ENCODE measurements around the gene IL16. TPM values are rescaled to one million over a fixed set of nuclear protein-coding genes. Genes with fewer than 3 reads are reported as not detected.

The IL16 gene
- total RNA-seq, 2 experiments from 2014 or later: 76.0 to 81.3 TPM

DNA sequence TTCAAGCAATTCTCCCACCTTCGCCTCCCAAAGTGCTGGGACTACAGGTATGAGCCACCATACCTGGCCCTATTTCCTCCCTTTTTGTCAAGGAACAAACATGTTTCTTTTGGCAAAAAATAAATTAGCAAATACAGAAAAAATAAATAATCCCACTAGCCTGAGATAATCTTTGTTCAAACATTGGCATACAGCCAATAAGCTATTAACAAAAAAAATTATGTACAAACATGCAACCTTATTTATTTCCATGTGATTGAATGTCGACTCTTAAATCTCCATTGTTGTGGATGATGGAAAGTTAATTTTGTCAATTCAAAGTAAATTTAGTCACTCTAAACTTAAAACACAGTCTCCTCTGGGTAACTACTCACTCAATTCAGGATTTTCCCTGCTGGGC is 18.3 kb upstream of the IL16 start:
- no peaks in the 10 kb centered on the region for H3K9me3 ChIP-seq (ENCODE audit: low read length)
- TF ChIP-seq, protein P1, sequence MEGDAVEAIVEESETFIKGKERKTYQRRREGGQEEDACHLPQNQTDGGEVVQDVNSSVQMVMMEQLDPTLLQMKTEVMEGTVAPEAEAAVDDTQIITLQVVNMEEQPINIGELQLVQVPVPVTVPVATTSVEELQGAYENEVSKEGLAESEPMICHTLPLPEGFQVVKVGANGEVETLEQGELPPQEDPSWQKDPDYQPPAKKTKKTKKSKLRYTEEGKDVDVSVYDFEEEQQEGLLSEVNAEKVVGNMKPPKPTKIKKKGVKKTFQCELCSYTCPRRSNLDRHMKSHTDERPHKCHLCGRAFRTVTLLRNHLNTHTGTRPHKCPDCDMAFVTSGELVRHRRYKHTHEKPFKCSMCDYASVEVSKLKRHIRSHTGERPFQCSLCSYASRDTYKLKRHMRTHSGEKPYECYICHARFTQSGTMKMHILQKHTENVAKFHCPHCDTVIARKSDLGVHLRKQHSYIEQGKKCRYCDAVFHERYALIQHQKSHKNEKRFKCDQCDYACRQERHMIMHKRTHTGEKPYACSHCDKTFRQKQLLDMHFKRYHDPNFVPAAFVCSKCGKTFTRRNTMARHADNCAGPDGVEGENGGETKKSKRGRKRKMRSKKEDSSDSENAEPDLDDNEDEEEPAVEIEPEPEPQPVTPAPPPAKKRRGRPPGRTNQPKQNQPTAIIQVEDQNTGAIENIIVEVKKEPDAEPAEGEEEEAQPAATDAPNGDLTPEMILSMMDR (conservative IDR thresholded peaks at IDR 0.05; ENCODE audit: low read length): no peak
- no peak for TF ChIP-seq EZH2phosphoT487 (IDR thresholded peaks at IDR 0.05; ENCODE audit: borderline replicate concordance, low read depth, low read length)
- POLR2A ChIA-PET: no interaction called here
- no peak overlapping the region for H3K4me2 ChIP-seq (ENCODE audit: low read length)
- DNase-seq (ENCODE audit: low spot score): no peak
- no peak overlapping the region for H3K27ac ChIP-seq (ENCODE audit: low read depth, low read length, poor library complexity, severe bottlenecking)
- H3K9me2 ChIP-seq (ENCODE audit: insufficient read depth, low read length): no peaks in the 10 kb centered on the region
- no peaks in the 10 kb centered on the region for H4K20me1 ChIP-seq (ENCODE audit: insufficient read depth, low read length)
- H3K36me3 ChIP-seq (ENCODE audit: insufficient read depth, low read length): no peaks in the 10 kb centered on the region
- CTCF ChIA-PET (ENCODE audit: unreplicated experiment): no interaction called here
- no TSS peak for BruUV-seq (replicated peaks)
- H2AFZ ChIP-seq (ENCODE audit: low read length): no peak overlapping the region
- H3K4me1 ChIP-seq (ENCODE audit: insufficient read depth, low read length, poor library complexity, severe bottlenecking): no peaks in the 10 kb centered on the region
- H3K4me3 ChIP-seq (ENCODE audit: low read depth, low read length, poor library complexity, severe bottlenecking): no peak overlapping the region
- intact Hi-C loops (cut with micrococcal nuclease; ENCODE audit: unreplicated experiment): no loop called here
- no peaks in the 10 kb centered on the region for H3K79me2 ChIP-seq (ENCODE audit: insufficient read depth, low read depth, low read length)

DNA sequence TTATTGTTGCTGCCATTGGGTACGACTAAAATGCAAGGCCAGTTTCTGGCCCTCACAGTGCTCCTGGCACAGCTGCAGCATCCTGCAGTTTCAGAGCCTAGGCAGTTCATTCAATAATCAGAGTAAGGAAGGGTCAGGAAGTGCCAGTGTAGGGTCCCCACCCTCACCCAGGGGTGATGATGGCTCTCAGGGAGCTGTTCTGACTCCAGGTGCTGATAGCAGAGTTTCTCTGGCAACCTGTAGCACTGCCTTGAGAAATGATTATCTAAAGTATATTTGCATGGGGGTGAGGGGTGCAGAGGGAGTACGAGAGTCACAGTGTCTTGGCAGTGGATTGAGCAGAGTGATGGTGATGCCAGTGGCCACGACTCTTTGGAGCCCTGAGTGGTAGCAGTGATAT is 15.5 kb upstream of the IL16 start:
- ChIA-PET POLR2A (no interaction called here), CTCF (ENCODE audit: unreplicated experiment) (no interaction called here)
- TF ChIP-seq, protein P1 (conservative IDR thresholded peaks at IDR 0.05; ENCODE audit: low read length): no peak
- TF ChIP-seq EZH2phosphoT487 (IDR thresholded peaks at IDR 0.05; ENCODE audit: borderline replicate concordance, low read depth, low read length): no peak
- H3K4me3 ChIP-seq (ENCODE audit: low read depth, low read length, poor library complexity, severe bottlenecking): no peak overlapping the region
- DNase-seq (ENCODE audit: low spot score): no peak
- H4K20me1 ChIP-seq (ENCODE audit: insufficient read depth, low read length): no peaks in the 10 kb centered on the region
- no peak overlapping the region for H2AFZ ChIP-seq (ENCODE audit: low read length)
- H3K9me2 ChIP-seq (ENCODE audit: insufficient read depth, low read length): no peaks in the 10 kb centered on the region
- no peaks in the 10 kb centered on the region for H3K79me2 ChIP-seq (ENCODE audit: insufficient read depth, low read depth, low read length)
- H3K4me1 ChIP-seq (ENCODE audit: insufficient read depth, low read length, poor library complexity, severe bottlenecking): no peaks in the 10 kb centered on the region
- BruUV-seq (replicated peaks): no TSS peak
- H3K27ac ChIP-seq (ENCODE audit: low read depth, low read length, poor library complexity, severe bottlenecking): no peak overlapping the region
- intact Hi-C loops (cut with micrococcal nuclease; ENCODE audit: unreplicated experiment): no loop called here
- no peaks in the 10 kb centered on the region for H3K9me3 ChIP-seq (ENCODE audit: low read length)
- no peaks in the 10 kb centered on the region for H3K36me3 ChIP-seq (ENCODE audit: insufficient read depth, low read length)
- no peak overlapping the region for H3K4me2 ChIP-seq (ENCODE audit: low read length)

DNA sequence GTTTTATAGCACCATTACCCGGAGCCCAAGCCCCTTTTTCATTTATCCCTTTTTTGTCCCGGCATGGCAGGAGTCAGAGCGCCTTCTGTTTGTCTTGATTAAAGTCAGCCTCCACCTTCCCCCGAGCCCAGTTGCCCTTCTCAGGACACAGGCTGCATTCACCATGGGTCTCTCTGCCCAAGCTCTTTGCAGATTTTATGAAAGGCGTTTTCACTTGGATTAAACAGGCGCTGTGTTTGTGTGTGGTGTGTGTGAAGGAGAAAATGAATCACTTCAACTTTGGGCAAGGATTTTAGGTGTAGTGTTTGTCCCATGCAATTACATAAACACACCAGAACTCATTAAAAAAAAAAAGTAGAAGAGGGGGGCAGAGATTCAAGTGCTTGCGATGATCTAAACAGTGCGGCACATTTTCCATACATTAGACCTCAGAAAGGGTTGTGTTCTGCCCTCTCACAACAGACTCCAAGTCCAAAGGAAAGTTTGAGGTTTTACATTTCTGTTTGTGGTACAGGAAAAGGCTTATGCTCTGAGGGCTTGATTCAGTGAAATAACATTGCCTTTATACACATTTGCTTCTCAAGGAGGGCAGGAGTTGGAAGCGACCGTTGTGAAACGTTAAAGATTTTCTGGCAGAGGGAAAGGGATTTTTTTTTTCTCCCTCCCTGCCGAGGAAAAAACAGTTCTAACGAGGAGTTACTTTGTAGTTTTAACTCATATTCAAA is 14.5 kb upstream of the IL16 start:
- POLR2A ChIA-PET: no interaction called here
- Histone ChIP-seq H3K9me2 (ENCODE audit: insufficient read depth, low read length) (no peaks in the 10 kb centered on the region), H3K4me3 (ENCODE audit: low read depth, low read length, poor library complexity, severe bottlenecking) (no peak overlapping the region), H3K9me3 (ENCODE audit: low read length) (no peaks in the 10 kb centered on the region), H3K4me2 (ENCODE audit: low read length) (no peak overlapping the region), H4K20me1 (ENCODE audit: insufficient read depth, low read length) (no peaks in the 10 kb centered on the region), H3K4me1 (ENCODE audit: insufficient read depth, low read length, poor library complexity, severe bottlenecking) (no peaks in the 10 kb centered on the region), H3K36me3 (ENCODE audit: insufficient read depth, low read length) (no peaks in the 10 kb centered on the region), H3K27ac (ENCODE audit: low read depth, low read length, poor library complexity, severe bottlenecking) (no peak overlapping the region), H2AFZ (ENCODE audit: low read length) (no peak overlapping the region), H3K79me2 (ENCODE audit: insufficient read depth, low read depth, low read length) (no peaks in the 10 kb centered on the region)
- TF ChIP-seq, protein P1 (conservative IDR thresholded peaks at IDR 0.05; ENCODE audit: low read length): no peak
- TF ChIP-seq EZH2phosphoT487 (IDR thresholded peaks at IDR 0.05; ENCODE audit: borderline replicate concordance, low read depth, low read length): no peak
- DNase-seq (ENCODE audit: low spot score): no peak
- BruUV-seq (replicated peaks): no TSS peak
- intact Hi-C loops (cut with micrococcal nuclease; ENCODE audit: unreplicated experiment): no loop called here
- CTCF ChIA-PET (ENCODE audit: unreplicated experiment): no interaction called here

Data from OCI-LY7 (cell line).